ENCODE results near the gene PTK6. TPM values are rescaled to one million over a fixed set of nuclear protein-coding genes. Genes with fewer than 3 reads are reported as not detected.

PTK6 gene
- total RNA-seq, 4 donors from 2014 or later = 90.5 to 147 (median 103) TPM

GRCh38 chr20:63492982-63493381 is 44.2 kb downstream of the PTK6 start:
- H3K4me3 ChIP-seq = no peak overlapping the region
- intact Hi-C loops (cut with DNase I; ENCODE audit: low total_unique reads) = no loop called here
- peaks cover 55% of the 10 kb centered on the region for H3K27me3 ChIP-seq

GRCh38 chr20:63492518-63492917 is 44.7 kb downstream of the PTK6 start:
- intact Hi-C loops (cut with DNase I; ENCODE audit: low total_unique reads) = no loop called here
- Histone ChIP-seq H3K27me3 (peaks cover 55% of the 10 kb centered on the region), H3K27ac (no peak overlapping the region), H3K9me3 (no peaks in the 10 kb centered on the region), H3K4me1 (peaks cover 0 to 7% (median 6%) of the 10 kb centered on the region in 4 donors), H3K36me3 (no peaks in the 10 kb centered on the region), H3K4me3 (no peak overlapping the region)
- DNase-seq = no peak
- no peak for TF ChIP-seq POLR2A (IDR thresholded peaks at IDR 0.05)
- no peak for TF ChIP-seq CTCF (IDR thresholded peaks at IDR 0.05)
- TF ChIP-seq POLR2AphosphoS5 (IDR thresholded peaks at IDR 0.05) = no peak
- TF ChIP-seq EP300 (IDR thresholded peaks at IDR 0.05; ENCODE audit: low read depth) = no peak
- 93 to 94% methylated on average over 2 of the region's 2 CpGs for WGBS, 2 donors (ENCODE audit: low coverage in 1 of 2)
- in situ Hi-C loops (cut with MboI; ENCODE audit: low pct_ligation_motif_present in 1 of 4, low pct_unique_long_range_greater_than_20kb in 1 of 4, low sequenced_read_pairs in 3 of 4) = no loop called here

More at GRCh38 chr20:63492982-63493381, 44.2 kb downstream of the PTK6 start:
- H3K4me1 ChIP-seq = peaks cover 0 to 8% (median 6%) of the 10 kb centered on the region in 4 donors
- no peak overlapping the region for H3K27ac ChIP-seq
- H3K36me3 ChIP-seq = no peaks in the 10 kb centered on the region
- TF ChIP-seq POLR2A (IDR thresholded peaks at IDR 0.05) (no peak), EP300 (IDR thresholded peaks at IDR 0.05; ENCODE audit: low read depth) (no peak), CTCF (IDR thresholded peaks at IDR 0.05) (no peak), POLR2AphosphoS5 (IDR thresholded peaks at IDR 0.05) (no peak)
- H3K9me3 ChIP-seq = no peaks in the 10 kb centered on the region
- 75 to 92% methylated on average over 2 to 14 of the region's 14 CpGs for WGBS, 2 donors (ENCODE audit: low coverage in 1 of 2)
- in situ Hi-C loops (cut with MboI; ENCODE audit: low pct_ligation_motif_present in 1 of 4, low pct_unique_long_range_greater_than_20kb in 1 of 4, low sequenced_read_pairs in 3 of 4) = no loop called here
- no peak for DNase-seq

GRCh38 chr20:63491635-63492230 is 45.4 kb downstream of the PTK6 start:
- DNase-seq = no peak
- H3K4me1 ChIP-seq = peaks cover 0 to 7% (median 6%) of the 10 kb centered on the region in 4 donors
- H3K36me3 ChIP-seq = no peaks in the 10 kb centered on the region
- no peak overlapping the region for H3K27ac ChIP-seq
- no peak overlapping the region for H3K4me3 ChIP-seq
- TF ChIP-seq POLR2AphosphoS5 (IDR thresholded peaks at IDR 0.05) (no peak), CTCF (IDR thresholded peaks at IDR 0.05) (no peak), POLR2A (IDR thresholded peaks at IDR 0.05) (no peak), EP300 (IDR thresholded peaks at IDR 0.05; ENCODE audit: low read depth) (no peak)
- no peaks in the 10 kb centered on the region for H3K9me3 ChIP-seq
- intact Hi-C loops (cut with DNase I; ENCODE audit: low total_unique reads) = no loop called here
- WGBS, 2 donors (ENCODE audit: low coverage in 1 of 2) = 49 to 64% methylated on average over 4 of the region's 4 CpGs
- in situ Hi-C loops (cut with MboI; ENCODE audit: low pct_ligation_motif_present in 1 of 4, low pct_unique_long_range_greater_than_20kb in 1 of 4, low sequenced_read_pairs in 3 of 4) = no loop called here
- H3K27me3 ChIP-seq = peaks cover 53% of the 10 kb centered on the region

- H3K27me3 ChIP-seq = peaks cover 55% of the 10 kb centered on the region
- no peak for DNase-seq
- in situ Hi-C loops (cut with MboI; ENCODE audit: low pct_ligation_motif_present in 1 of 4, low pct_unique_long_range_greater_than_20kb in 1 of 4, low sequenced_read_pairs in 3 of 4) = no loop called here
Measured at GRCh38 chr20:63491078-63491477, 46.1 kb downstream of the PTK6 start.

More at GRCh38 chr20:63491078-63491477, 46.1 kb downstream of the PTK6 start:
- Histone ChIP-seq H3K9me3 (no peaks in the 10 kb centered on the region), H3K27ac (no peak overlapping the region), H3K36me3 (no peaks in the 10 kb centered on the region), H3K4me1 (peaks cover 0 to 2% (median under 1%) of the 10 kb centered on the region in 4 donors), H3K4me3 (no peak overlapping the region)
- whole genome bisulfite sequencing, 2 donors (ENCODE audit: low coverage in 1 of 2) = 58% methylated on average over 3 of the region's 4 CpGs; no CpG with 5 or more reads in 1 of the 2 donors
- intact Hi-C loops (cut with DNase I; ENCODE audit: low total_unique reads) = no loop called here
- no peak for TF ChIP-seq POLR2AphosphoS5 (IDR thresholded peaks at IDR 0.05)
- no peak for TF ChIP-seq POLR2A (IDR thresholded peaks at IDR 0.05)
- TF ChIP-seq EP300 (IDR thresholded peaks at IDR 0.05; ENCODE audit: low read depth) = no peak
- no peak for TF ChIP-seq CTCF (IDR thresholded peaks at IDR 0.05)

Measured in transverse colon (tissue), 4 donors.